ENCODE results near the gene PSMA4. TPM values are rescaled to one million over a fixed set of nuclear protein-coding genes. Genes with fewer than 3 reads are reported as not detected.

Gene PSMA4
- total and polyA plus RNA-seq, 10 of the 15 experiments (the other 5 are each of a cell fraction or from before 2014, with no cell fraction given), result 210 to 1,221 (median 546) TPM

DNA sequence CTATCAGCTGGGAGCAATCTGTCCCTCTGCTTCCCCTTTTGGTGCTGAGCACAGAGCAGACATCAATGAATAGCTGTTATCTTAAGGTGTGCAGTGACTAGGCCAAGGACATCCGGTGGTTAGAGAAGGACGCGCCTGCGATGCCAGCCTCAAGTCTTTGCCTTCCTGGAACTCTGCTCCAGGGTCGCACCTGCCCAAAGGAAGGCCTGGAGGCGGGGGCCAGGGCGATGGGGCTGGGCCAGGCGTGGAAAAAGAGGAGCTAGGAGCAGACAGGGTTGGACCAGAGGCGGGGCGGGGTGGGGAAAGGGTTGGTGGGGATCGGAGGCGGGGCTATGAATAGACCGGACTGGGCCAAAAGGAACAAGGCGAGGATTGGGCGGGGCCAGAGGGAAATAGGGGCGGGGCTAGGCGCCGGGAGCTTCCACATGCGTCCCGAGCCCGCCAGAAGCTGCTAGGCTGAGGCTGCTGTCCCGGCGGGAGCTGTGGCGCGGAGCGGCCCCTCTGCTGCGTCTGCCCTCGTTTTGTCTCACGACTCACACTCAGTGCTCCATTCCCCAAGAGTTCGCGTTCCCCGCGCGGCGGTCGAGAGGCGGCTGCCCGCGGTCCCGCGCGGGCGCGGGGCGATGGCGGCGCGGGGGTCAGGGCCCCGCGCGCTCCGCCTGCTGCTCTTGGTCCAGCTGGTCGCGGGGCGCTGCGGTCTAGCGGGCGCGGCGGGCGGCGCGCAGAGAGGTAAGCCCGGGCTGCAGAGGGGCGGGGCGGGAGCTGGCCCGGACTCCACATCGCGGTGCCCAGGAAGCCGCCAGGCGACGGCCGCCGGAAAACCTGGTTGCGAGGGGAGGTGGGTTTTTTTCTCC lies 25.1 kb downstream of the PSMA4 start, which contains the start of gene CHRNA5 (continued):
- TF ChIP-seq YBX1 (IDR thresholded peaks at IDR 0.05) (no peak), ZNF274 (IDR thresholded peaks at IDR 0.05; ENCODE audit: insufficient read depth, insufficient read length) (no peak), NFYB (IDR thresholded peaks at IDR 0.05; ENCODE audit: insufficient read depth, low read depth, low read length) (no peak), EZH2 (IDR thresholded peaks at IDR 0.05; ENCODE audit: borderline replicate concordance, control insufficient read depth, low read depth, low read length) (no peak), CREB1 (IDR thresholded peaks at IDR 0.05; ENCODE audit: low read depth) (no peak), SMARCA5 (IDR thresholded peaks at IDR 0.05) (peak; percentile 70), BCL11A (IDR thresholded peaks at IDR 0.05; ENCODE audit: low read depth, low read length) (no peak), ZNF384 (IDR thresholded peaks at IDR 0.05; ENCODE audit: borderline replicate concordance, low read depth, low read length) (no peak), LARP7 (IDR thresholded peaks at IDR 0.05) (peak; percentile 88), PAX8 (IDR thresholded peaks at IDR 0.05) (no peak), WRNIP1 (IDR thresholded peaks at IDR 0.05; ENCODE audit: borderline replicate concordance, low read depth, low read length) (no peak), CEBPB (IDR thresholded peaks at IDR 0.05; ENCODE audit: borderline replicate concordance in 1 of 2, low read depth in 2 of 2, low read length in 2 of 2) (no peak)
- TF ChIP-seq, protein P1, sequence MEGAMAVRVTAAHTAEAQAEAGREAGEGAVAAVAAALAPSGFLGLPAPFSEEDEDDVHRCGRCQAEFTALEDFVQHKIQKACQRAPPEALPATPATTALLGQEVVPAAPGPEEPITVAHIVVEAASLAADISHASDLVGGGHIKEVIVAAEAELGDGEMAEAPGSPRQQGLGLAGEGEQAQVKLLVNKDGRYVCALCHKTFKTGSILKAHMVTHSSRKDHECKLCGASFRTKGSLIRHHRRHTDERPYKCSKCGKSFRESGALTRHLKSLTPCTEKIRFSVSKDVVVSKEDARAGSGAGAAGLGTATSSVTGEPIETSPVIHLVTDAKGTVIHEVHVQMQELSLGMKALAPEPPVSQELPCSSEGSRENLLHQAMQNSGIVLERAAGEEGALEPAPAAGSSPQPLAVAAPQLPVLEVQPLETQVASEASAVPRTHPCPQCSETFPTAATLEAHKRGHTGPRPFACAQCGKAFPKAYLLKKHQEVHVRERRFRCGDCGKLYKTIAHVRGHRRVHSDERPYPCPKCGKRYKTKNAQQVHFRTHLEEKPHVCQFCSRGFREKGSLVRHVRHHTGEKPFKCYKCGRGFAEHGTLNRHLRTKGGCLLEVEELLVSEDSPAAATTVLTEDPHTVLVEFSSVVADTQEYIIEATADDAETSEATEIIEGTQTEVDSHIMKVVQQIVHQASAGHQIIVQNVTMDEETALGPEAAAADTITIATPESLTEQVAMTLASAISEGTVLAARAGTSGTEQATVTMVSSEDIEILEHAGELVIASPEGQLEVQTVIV (IDR thresholded peaks at IDR 0.05; ENCODE audit: borderline replicate concordance, partially characterized antibody), result no peak
- TF ChIP-seq, protein P2, sequence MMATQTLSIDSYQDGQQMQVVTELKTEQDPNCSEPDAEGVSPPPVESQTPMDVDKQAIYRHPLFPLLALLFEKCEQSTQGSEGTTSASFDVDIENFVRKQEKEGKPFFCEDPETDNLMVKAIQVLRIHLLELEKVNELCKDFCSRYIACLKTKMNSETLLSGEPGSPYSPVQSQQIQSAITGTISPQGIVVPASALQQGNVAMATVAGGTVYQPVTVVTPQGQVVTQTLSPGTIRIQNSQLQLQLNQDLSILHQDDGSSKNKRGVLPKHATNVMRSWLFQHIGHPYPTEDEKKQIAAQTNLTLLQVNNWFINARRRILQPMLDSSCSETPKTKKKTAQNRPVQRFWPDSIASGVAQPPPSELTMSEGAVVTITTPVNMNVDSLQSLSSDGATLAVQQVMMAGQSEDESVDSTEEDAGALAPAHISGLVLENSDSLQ (IDR thresholded peaks at IDR 0.05), result no peak
